Inflammatory macrophage treated with lipopolysaccharide for 4 hours (primary cell): ENCODE data around the gene PTPRCAP.

Experiments used
- DNase-seq: peaks from one replicate; pipeline ENCODE4 v3.0.0-alpha.2; 2020

Gene PTPRCAP

DNA sequence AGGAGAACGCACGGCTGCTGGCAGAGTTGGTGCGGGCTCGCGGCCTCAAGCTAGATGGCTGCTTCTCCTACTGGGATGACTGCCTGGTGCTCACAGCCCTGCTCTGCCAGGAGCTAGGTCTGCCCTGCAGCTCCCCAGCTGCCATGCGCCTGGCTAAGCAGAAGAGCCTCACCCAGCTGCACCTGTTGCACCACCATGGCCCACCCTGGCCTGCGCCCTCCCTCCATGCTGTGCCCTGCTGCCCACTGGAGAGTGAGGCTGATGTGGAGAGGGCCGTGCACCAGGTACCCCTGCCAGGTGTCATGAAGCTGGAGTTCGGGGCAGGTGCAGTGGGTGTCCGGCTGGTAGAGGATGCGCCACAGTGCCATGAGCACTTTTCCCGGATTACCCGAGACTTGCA is 14.0 kb downstream of the PTPRCAP start:
- DNase-seq: no peak

DNA sequence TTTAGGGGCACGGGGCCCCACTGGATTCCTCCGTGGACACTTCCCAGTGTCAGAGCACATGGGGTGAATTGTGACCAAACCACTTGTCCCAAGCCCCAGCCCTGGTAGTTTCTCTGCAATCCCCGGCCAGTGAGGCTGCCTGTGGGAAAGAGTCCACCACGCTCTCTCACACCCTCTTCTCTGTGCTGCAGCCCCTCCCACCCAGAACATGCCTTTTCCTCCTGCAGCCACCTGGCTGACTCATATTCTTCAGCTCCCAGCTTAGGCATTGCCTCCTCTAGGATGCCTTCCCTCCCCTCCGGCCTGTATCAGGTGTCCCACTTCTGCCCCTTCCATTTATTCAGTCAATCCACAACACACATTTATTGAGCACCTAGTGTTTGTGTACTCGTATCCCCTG is 14.6 kb downstream of the PTPRCAP start:
- no peak for DNase-seq

- DNase-seq: no peak
Measured at GRCh38 chr11:67421430-67422031, 16.0 kb downstream of the PTPRCAP start.

- DNase-seq: peak; percentile 93
Measured at GRCh38 chr11:67420646-67421429, 16.6 kb downstream of the PTPRCAP start.

DNA sequence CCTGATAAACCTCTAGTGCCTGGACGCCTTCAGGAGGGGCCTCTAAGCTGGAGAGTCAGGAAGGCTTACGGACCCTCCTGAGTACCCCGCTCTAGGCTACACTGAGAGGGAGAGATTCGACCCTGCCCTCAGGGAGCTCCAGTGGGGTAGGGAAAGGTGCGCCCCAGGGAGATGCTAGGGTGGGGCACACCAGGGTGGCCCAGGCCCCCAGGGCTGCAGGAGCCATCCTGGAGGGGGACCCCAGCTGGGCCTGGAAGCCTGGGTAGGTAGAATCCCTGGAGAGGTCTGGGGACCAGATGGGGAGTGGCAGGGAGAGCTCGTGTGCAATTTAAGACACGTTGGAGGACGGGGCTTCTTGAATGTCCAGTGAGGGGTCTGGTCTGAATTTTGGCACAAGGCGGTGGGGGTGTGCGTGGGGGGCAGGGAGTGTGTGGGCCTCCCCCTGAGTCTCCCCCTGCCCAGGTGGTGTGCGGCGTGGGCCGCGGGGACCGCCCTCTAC is 17.3 kb downstream of the PTPRCAP start:
- no peak for DNase-seq

- no peak for DNase-seq
Measured at GRCh38 chr11:67419325-67420049, 18.0 kb downstream of the PTPRCAP start.

- DNase-seq: peak; percentile 18
Measured at GRCh38 chr11:67418476-67419281, 18.8 kb downstream of the PTPRCAP start.

DNA sequence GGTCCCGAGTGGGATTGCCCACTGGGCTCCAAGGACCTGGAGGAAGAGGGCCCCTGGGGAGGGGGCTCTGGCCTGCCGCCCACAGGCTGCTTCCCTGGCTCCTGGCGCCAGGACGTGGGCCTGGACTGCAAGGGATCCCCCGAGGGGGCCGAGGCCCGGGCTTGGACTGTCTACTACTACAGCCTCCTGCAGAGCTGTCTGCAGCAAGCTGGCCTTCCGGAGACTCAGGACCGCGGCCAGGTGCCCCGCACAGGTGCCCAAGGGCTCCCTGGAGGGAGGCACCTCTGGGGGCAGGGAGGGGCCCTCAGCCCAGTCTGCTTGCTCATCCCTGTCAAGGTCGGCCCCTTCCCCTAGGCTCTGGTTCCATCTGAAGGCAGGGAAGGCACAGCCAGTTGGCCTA is 20.1 kb downstream of the PTPRCAP start:
- DNase-seq: no peak

DNA sequence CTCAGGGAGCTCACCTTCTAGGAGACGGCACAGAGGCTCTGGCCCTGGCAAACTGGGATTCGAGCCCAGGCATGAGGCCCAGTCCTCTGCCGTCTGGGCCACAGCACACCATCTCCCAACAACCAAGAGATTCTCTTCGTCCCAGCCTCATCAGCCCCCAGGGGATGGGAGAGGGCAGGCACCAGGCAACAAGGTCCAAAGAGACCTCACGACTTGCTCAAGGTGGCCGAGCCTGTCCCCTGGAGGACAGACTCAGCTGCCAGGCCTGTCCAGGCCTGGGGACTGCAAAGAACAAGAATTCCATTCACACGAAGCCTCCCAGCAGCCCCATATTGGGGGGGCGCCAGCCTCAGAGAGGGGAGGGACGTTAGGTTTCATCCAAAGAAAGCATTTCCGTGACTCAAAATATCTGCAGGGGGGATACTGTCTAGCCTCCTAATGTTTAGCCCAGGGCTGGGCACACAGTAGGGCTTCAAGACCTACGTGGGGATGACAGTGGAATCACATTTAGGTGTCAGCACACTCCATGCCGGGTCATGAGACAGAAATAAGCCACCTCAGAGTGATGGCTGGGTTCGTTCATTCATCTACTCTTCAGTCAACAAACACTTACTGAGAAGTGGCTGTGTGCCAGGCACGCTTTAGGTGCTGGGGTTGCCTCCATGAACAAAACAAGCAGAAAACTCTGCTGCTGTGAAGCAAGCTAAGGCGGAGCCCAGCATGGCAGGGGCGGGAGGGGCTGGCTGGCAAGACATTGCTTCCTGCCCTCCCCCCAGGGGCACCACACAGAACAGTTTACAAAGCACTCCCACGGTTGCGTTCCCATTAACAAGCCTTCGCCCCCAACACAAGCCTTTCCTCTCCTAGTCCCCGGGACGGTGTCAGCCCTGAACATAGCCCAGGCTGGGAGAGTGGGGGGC is 20.8 kb downstream of the PTPRCAP start:
- no peak for DNase-seq

DNA sequence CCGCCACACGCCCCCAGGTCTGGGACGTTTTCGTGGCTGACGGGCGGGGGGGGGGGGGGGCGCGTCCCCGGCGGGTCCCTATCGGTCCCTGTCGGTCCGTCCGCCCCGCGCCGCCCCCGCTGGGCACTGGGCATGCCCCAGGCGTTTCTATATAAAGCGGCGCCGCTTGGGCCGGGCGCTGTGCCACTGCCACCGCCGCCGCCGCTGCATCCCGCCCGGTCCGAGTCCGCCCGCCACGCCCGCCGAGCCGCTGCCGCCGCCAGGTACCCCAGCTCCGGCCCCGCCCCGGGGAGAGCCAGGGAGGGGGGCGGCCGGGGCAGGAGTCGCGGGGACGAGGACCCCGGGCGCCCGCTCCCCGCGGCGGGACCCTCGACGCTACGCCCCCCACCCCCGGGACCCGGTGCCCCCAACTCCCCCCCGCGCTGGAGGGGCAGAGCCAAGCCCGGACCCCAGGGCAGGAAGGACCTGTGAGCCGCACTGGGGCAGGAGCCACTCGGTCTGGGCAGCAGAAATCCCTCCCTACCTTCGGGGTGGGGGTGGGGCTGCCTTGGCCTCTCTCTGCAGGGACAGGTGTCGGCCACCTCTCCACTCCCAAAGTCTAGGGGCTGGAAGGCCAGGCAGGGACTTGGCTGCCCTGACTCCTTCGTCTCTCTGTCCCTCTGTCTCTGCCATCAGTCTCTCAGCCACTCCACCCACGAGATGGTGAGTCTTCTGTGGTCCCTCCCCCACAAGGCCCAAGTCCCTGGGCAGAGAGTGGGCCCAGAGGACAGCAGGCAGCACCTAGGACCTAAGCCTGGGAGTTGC is 21.8 kb downstream of the PTPRCAP start, which contains the start of gene CARNS1:
Gene CARNS1, plus strand, starts transcription at position 178 of the 804 bp plus-strand sequence. Its CDS starts 522 bp downstream, at position 700.
- DNase-seq: no peak

- DNase-seq: no peak
Measured at GRCh38 chr11:67413266-67413849, 24.1 kb downstream of the PTPRCAP start.

- DNase-seq: no peak
Measured at GRCh38 chr11:67412495-67413179, 24.8 kb downstream of the PTPRCAP start.

DNA sequence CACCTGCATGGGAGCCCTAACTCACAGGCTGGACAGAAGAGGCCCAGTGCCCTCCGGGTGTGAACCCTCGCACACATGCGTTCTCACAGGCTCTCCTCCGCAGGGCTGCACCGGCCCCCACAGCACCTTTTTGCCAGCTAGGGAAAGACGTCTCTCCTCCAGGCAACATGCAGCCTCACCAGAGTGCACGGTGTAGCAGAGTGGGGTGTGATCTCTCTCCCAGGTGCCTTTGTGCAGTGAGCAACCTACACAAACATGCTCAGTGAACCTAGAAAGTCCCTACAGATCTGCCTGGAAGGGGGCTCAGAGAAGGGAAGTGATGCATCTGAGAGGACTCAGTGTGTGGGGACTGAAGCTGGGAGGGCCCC is 25.7 kb downstream of the PTPRCAP start:
- no peak for DNase-seq

GRCh38 chr11:67410984-67411784 is 26.3 kb downstream of the PTPRCAP start:
- DNase-seq: no peak

GRCh38 chr11:67410369-67410831 is 27.1 kb downstream of the PTPRCAP start:
- DNase-seq: no peak

- no peak for DNase-seq
Measured at GRCh38 chr11:67409781-67410368, 27.6 kb downstream of the PTPRCAP start.

- DNase-seq: no peak
Measured at GRCh38 chr11:67409261-67409666, 28.2 kb downstream of the PTPRCAP start.
